HG02938 (cell line): ENCODE results near the gene DUOXA2.

ENCODE experiments used
- ATAC-seq: cut with Tn5 transposase; IDR thresholded peaks from one replicate; pipeline ENCODE4 v1.9.1; 2021; ENCODE audit warnings: mild to moderate bottlenecking, moderate library complexity; ENCODE audit not compliant: unreplicated experiment

Gene DUOXA2

DNA sequence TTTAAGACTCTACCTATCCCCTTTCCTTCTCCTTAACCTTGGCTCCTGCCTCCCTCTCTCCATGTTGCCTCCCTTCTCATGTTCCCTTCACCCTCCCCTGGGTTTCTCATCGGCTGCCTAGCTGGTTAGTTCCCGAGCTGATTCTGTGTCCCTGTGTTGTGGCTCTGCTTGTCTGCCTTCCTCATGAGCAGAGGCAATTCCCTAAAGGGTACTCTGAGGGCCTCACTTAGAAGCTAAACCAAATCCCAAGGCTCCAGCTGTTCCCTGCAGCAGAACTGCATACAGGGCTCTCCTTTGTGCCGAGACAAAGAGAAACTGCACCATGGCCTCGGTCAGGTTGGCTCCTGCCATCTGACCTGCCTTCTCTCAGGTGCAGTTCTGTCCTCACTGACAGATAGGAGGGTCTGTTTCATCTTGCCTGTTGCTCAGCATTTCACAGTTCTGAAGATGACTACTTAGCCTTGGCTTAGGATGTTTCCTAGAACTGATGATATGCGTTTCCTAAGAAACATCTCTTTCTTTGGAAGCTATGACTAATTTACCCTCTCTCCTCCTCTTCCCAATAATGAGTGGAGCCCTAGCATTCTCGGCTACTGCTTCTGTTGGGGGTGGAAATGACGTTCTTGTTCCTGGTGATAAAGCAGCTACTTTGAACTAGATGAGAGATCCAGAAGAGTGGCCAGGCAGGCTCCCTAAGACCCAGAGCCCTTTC lies 42.8 kb downstream of the DUOXA2 start:
- ATAC-seq, result no peak

DNA sequence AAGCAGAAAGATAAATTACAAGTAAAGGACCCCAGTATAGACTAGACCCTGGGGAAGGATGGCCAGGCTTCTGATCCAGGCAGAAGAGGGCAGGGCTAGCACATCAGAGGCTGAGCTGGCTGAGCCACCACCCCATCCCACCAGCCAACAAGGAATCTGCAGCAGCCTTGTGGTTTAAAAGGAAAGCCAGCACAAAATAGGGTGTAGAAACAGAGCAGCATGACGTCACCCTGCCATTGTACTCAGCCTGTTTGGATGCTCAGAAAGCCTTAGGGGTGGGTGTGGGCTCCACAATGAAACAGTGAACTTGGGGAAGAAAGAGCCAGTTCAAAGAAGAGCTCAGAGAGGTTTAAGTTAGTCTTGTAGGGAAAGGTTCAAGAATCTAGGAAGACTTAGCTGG lies 43.8 kb downstream of the DUOXA2 start:
- no peak for ATAC-seq

DNA sequence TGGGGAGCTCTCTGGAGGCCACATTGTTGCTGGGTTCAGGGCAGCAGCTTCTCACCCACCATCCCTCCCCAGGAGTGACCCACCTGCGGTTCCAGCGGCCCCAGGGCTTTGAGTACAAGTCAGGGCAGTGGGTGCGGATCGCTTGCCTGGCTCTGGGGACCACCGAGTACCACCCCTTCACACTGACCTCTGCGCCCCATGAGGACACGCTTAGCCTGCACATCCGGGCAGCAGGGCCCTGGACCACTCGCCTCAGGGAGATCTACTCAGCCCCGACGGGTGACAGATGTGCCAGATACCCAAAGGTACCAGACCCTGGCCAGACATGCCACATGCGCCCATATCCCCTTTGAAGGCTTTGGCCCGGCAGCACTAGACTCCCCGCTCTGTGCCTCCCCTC lies 47.5 kb downstream of the DUOXA2 start:
- ATAC-seq, result no peak

DNA sequence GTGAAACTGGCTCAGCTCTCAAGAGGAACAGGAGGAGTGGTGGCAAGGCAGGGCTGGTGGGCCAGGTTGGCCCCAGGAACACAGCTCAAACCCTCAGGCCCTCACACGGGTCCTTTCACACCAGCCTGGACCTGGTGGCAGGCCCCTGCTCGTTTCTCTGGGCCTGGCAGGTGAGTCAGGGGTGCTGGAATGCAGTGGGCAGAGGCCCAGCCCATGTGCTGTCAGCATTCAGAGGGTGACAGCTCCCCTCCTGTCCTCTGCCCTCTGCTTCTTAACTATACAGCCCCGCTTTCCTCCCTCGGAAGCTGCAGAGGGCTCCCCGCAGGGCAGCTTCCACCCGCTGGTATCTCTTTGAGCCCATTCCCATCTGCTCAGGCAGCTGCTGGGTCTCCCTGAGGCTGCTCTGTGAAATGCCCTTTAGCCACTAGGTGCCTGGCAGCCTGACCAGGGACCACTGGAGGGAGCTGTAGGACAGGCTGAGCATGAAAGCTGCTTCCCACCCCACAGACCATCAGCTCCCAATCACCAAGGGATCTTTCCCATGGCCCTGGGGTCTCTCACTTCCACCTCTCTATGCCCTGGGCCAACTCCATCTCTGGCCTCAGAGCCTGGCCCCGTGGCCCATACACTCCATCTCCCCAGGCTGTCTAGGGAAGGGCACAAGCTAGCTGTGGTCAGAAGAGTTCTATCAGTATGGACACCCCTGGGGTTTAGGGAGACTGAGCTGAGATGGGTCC lies 48.8 kb downstream of the DUOXA2 start:
- ATAC-seq, result peak; percentile 40

DNA sequence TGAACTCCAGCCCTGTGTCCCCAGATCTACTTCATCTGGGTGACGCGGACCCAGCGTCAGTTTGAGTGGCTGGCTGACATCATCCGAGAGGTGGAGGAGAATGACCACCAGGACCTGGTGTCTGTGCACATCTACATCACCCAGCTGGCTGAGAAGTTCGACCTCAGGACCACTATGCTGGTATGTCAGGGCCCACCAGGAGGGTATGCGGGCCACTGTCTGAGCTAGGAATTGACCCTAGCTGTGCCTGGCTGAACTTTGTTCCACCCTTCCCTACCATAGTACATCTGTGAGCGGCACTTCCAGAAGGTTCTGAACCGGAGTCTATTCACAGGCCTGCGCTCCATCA lies 49.4 kb downstream of the DUOXA2 start:
- no peak for ATAC-seq

DNA sequence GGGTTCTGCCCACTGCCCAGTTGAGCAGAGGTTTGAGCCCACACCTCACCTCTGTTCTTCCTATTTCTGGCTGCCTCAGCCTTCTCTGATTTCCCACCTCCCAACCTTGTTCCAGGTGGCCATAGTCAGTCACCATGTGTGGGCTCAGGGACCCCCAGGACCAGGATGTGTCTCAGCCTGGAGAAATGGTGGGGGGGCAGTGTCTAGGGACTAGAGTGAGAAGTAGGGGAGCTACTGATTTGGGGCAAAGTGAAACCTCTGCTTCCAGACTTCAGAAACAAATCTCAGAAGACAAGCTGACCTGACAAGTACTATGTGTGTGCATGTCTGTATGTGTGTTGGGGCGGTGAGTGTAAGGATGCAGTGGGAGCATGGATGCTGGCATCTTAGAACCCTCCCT lies 50.8 kb downstream of the DUOXA2 start:
- ATAC-seq, result no peak

DNA sequence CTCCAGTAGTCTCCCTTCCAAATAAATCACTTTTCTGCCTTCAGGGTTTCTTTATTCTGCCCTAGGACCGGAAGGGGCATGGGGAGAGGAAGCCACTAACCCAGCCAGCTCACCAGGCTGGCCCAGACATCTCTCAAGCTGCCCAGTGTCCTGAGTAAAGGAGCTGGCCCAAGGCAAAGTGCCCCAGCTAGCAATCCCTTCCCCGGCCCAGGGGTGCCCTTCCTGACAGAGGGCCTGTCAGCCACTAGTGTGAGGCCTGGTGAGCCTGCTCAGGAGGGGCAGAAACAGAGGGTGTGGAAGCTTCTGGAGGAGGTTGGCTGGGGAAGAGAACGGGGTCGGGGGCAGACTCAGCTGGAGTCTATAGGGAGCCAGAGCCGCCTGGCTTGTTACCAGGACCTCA lies 51.4 kb downstream of the DUOXA2 start:
- ATAC-seq, result no peak

DNA sequence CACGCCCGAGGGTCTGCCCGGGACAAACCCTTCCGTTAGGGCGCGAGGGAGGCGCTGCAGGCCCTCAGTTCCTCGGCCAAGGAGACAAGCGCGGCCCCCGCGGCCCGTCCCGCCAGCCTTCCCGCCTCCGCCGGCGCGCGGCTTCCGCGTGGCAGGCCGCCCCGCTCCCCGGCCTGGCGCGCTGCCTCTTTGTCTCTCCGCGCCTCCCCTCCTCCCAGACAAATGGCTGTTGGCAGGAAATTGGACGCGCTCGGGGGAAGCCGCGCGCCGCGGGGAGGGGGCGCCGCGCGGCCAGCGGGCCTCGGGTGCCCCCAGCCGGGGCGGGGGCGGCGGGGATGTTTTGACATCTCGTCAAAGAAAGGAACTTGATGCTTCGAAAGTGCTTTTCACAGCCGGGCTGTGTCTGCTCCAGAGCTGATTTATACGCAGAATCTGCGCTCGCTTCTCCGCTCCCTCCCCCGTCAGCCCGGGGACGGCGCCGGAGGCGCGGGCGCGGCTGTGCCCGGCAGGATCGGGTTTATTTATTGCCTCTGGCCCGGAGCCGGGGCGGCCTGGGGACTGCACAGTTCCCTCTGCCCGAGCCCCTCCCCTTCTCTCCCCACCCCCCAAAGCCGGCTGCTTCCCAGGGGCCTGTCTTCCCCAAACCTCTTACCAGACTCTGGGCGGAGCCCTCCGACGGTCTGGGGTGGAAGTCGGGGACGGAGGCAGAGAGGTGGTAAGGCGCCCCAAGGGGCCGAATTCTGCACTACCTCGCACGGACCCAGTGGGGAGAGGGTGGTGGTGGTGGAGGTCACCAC lies 52.9 kb downstream of the DUOXA2 start:
- peak; percentile 92 for ATAC-seq

DNA sequence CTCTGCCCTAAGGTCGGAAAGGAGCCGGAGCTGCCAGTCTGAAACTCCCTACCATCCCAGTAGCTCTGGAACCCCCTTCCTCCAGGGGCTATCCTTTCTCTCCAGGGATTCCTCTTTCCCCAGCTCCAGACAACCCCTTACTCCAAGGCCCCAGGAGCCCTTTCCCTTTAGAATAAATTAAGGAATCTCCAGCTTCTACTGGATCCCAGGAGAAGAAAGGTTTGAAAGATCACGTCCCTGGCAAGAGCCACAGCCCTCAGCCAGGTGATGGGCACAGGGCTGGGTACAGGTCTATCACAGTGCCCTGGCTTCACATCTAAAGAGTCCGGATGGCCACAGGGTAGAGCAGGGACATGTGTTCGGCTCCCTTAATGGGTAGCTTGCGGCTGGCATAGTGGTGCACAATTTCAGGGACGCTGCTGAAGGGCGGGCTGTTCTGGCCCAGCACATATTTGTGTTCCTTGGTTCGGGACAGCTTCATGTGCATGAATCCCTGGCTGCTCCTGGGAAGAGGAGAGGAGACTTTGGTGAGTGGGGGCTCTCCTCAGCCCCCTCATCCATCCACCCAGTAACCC lies 53.6 kb downstream of the DUOXA2 start:
- ATAC-seq, result no peak
